ENCODE data around the gene DNAJC30. TPM values are rescaled to one million over a fixed set of nuclear protein-coding genes. Genes with fewer than 3 reads are reported as not detected.
"Not testable (repeated sequence)": the region's sequence is repeated elsewhere in the genome, so short reads cannot be mapped to it uniquely, and the experiment has no call there.

The DNAJC30 gene
- total RNA-seq, 1 experiment from 2014 or later, result 15.9 TPM

DNA sequence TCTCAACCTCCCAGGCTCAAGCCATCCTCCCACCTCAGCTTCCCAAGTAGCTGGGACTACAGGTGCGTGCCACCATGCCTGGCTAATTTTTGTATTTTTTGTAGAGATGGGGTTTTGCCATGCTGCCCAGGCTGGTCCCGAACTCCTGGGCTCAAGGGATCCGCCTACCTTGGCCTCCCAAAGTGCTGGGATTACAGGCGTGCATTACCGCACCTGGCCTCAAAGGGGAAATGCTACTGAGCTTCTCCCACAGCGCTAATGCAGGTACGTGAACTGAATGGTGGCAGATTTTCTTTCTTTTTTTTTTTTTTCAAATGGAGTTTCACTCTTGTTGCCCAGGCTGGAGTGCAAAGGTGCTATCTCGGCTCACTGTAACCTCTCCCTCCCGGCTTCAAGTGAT lies 7.2 kb downstream of the DNAJC30 start:
- H3K4me3 Mint-ChIP-seq (ENCODE audit: unreplicated experiment); H3K27ac Mint-ChIP-seq (ENCODE audit: unreplicated experiment); H3K27me3 Mint-ChIP-seq (ENCODE audit: insufficient read depth, unreplicated experiment); BruUV-seq (replicated peaks); H3K4me3 ChIP-seq (ENCODE audit: low read depth, low read length); H3K27me3 ChIP-seq (replicated peaks; ENCODE audit: control insufficient read depth, insufficient read depth, low read length); H3K9me3 Mint-ChIP-seq (ENCODE audit: unreplicated experiment); intact Hi-C loops (cut with micrococcal nuclease; ENCODE audit: unreplicated experiment); DNase-seq; H3K36me3 ChIP-seq (ENCODE audit: control insufficient read depth, insufficient read depth, low read length); H3K4me1 ChIP-seq; H3K9me3 ChIP-seq; H3K4me1 Mint-ChIP-seq (ENCODE audit: low read depth, unreplicated experiment): not testable (repeated sequence)
- H3K36me3 Mint-ChIP-seq (ENCODE audit: insufficient read depth, unreplicated experiment), result peaks cover 21% of the 10 kb centered on the region
- ChIA-PET CTCF (interaction anchor here (0.5 to 0.8 kb wide), 2 partner anchors 12 to 35 kb away, joined by 3 to 4 read pairs; no protein-coding TSS in a partner anchor), POLR2A (interaction anchor here (0.6 kb wide), 2 partner anchors 8 to 11 kb away, joined by 3 to 10 read pairs; no protein-coding TSS in a partner anchor)
- TF ChIP-seq, protein P1, sequence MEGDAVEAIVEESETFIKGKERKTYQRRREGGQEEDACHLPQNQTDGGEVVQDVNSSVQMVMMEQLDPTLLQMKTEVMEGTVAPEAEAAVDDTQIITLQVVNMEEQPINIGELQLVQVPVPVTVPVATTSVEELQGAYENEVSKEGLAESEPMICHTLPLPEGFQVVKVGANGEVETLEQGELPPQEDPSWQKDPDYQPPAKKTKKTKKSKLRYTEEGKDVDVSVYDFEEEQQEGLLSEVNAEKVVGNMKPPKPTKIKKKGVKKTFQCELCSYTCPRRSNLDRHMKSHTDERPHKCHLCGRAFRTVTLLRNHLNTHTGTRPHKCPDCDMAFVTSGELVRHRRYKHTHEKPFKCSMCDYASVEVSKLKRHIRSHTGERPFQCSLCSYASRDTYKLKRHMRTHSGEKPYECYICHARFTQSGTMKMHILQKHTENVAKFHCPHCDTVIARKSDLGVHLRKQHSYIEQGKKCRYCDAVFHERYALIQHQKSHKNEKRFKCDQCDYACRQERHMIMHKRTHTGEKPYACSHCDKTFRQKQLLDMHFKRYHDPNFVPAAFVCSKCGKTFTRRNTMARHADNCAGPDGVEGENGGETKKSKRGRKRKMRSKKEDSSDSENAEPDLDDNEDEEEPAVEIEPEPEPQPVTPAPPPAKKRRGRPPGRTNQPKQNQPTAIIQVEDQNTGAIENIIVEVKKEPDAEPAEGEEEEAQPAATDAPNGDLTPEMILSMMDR (IDR thresholded peaks at IDR 0.05; ENCODE audit: insufficient read depth in 1 of 2, low read depth in 1 of 2, low read length in 1 of 2, severe bottlenecking in 1 of 2, unreplicated experiment in 1 of 2), result peak; percentile 11 to 33

DNA sequence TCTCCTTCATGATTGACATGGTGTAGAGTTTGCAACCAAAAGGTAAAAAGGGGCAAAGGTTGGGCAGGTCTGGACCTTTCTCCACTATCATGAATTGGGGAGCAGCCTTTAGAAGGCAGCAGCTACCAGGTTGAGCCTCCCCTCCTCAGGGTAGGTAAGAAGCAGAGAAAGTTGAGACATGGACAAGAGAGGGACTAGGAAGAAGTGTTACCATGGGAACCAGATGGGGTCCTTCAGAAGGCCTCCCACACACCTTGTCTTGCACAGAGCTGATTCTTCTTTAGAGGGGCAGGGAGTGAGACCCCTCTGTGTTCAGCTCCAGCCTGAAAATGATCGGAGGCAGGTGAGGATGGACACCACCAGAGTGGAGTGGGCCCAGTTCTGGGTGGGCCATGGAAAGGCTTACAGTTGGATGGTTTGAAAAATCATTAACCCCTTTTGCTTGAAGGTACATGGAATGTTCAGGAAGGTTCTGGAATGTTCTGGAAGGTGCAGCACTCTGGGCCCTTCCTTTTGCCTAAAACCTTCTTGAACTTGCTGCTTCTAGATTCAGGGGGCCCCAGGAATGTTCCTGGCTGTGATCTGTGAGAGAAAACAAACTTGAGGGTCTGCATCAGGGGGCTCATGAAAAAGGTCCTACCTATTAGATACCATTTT lies 8.7 kb downstream of the DNAJC30 start:
- no peak overlapping the region for H3K4me3 ChIP-seq (ENCODE audit: low read depth, low read length)
- intact Hi-C loops (cut with micrococcal nuclease; ENCODE audit: unreplicated experiment), result no loop called here
- Mint-ChIP-seq H3K27me3 (ENCODE audit: insufficient read depth, unreplicated experiment) (no peaks in the 10 kb centered on the region), H3K27ac (ENCODE audit: unreplicated experiment) (no peak overlapping the region), H3K36me3 (ENCODE audit: insufficient read depth, unreplicated experiment) (peaks cover 13% of the 10 kb centered on the region), H3K4me3 (ENCODE audit: unreplicated experiment) (no peak overlapping the region), H3K9me3 (ENCODE audit: unreplicated experiment) (no peaks in the 10 kb centered on the region), H3K4me1 (ENCODE audit: low read depth, unreplicated experiment) (no peaks in the 10 kb centered on the region)
- no TSS peak for BruUV-seq (replicated peaks)
- H3K9me3 ChIP-seq, result no peaks in the 10 kb centered on the region
- H3K27me3 ChIP-seq (replicated peaks; ENCODE audit: control insufficient read depth, insufficient read depth, low read length), result no peaks in the 10 kb centered on the region
- TF ChIP-seq, protein P1 (IDR thresholded peaks at IDR 0.05; ENCODE audit: insufficient read depth in 1 of 2, low read depth in 1 of 2, low read length in 1 of 2, severe bottlenecking in 1 of 2, unreplicated experiment in 1 of 2), result no peak
- no peaks in the 10 kb centered on the region for H3K4me1 ChIP-seq
- POLR2A ChIA-PET, result no interaction called here
- CTCF ChIA-PET, result interaction anchor here (0.6 to 1.0 kb wide), 3 partner anchors 10 to 102 kb away, joined by 3 to 6 read pairs (median 4); no protein-coding TSS in a partner anchor
- peaks cover 3% of the 10 kb centered on the region; the same call in 1 of the 2 replicates for H3K36me3 ChIP-seq (ENCODE audit: control insufficient read depth, insufficient read depth, low read length)
- no peak for DNase-seq

DNA sequence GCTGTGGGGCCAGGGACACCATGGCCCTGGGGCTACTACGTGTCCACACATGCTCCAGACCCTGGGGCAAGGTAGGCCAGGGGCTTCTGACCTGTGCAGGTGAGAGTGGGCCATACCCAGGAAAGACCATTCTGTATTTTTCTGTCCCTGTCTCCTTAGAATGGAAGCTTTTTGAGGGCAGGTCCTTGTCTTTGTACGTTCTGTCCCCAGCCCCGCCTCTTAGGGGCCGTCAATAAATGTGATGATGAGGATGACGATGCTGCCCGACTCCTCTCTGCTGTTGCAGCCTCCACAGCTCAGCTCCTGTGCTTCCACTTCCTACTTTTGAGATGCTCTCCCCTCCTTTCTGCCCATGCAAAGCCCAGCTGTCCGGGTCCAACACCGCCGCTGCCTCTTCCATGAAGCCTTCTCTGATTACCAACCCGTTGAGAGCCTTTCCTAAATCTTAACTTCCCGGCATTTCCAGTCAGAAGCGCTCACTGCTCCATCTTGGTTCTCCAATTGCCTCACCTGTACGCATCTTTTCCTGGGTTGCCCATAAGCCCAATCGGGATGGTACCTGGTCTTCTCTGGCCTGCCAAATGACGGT lies 11.3 kb downstream of the DNAJC30 start:
- Histone ChIP-seq H3K36me3 (ENCODE audit: control insufficient read depth, insufficient read depth, low read length) (no peaks in the 10 kb centered on the region), H3K9me3 (no peaks in the 10 kb centered on the region), H3K4me3 (ENCODE audit: low read depth, low read length) (no peak overlapping the region), H3K4me1 (peaks cover 3% of the 10 kb centered on the region; the same call in 1 of the 2 replicates), H3K27me3 (replicated peaks; ENCODE audit: control insufficient read depth, insufficient read depth, low read length) (no peaks in the 10 kb centered on the region)
- no peak for DNase-seq
- ChIA-PET CTCF (no interaction called here), POLR2A (interaction anchor here (0.6 kb wide), 1 partner anchor 94 kb away, joined by 3 read pairs; the partner anchor contains the start of gene TBL2)
- Mint-ChIP-seq H3K27me3 (ENCODE audit: insufficient read depth, unreplicated experiment) (no peaks in the 10 kb centered on the region), H3K9me3 (ENCODE audit: unreplicated experiment) (no peaks in the 10 kb centered on the region), H3K36me3 (ENCODE audit: insufficient read depth, unreplicated experiment) (peaks cover 12% of the 10 kb centered on the region), H3K4me3 (ENCODE audit: unreplicated experiment) (no peak overlapping the region), H3K27ac (ENCODE audit: unreplicated experiment) (no peak overlapping the region), H3K4me1 (ENCODE audit: low read depth, unreplicated experiment) (peaks cover 4% of the 10 kb centered on the region)
- BruUV-seq (replicated peaks), result no TSS peak
- TF ChIP-seq, protein P1 (IDR thresholded peaks at IDR 0.05; ENCODE audit: insufficient read depth in 1 of 2, low read depth in 1 of 2, low read length in 1 of 2, severe bottlenecking in 1 of 2, unreplicated experiment in 1 of 2), result no peak
- intact Hi-C loops (cut with micrococcal nuclease; ENCODE audit: unreplicated experiment), result no loop called here
